Measurements from ENCODE around the gene EFCAB8.

DNA sequence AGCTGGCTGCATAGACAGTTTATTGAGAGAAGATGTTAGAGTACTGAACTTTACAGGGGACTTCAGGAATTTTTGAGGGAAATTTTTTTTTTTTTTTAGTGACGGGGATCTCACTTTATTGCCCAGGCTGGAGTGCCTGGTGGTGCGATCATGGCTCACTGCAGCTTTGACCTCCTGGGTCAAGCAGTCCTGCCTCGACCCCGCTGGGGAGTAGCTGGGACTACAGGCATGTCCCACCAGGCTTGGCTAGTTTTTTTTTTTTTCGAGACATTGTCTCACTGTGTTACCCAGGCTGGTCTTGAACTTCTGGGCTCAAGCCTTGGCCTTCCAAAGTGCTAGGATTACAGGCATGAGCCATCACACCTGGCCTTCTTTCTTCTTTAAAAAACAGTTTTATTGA, 10.8 kb upstream of the EFCAB8 start:
- TF ChIP-seq, protein P1, sequence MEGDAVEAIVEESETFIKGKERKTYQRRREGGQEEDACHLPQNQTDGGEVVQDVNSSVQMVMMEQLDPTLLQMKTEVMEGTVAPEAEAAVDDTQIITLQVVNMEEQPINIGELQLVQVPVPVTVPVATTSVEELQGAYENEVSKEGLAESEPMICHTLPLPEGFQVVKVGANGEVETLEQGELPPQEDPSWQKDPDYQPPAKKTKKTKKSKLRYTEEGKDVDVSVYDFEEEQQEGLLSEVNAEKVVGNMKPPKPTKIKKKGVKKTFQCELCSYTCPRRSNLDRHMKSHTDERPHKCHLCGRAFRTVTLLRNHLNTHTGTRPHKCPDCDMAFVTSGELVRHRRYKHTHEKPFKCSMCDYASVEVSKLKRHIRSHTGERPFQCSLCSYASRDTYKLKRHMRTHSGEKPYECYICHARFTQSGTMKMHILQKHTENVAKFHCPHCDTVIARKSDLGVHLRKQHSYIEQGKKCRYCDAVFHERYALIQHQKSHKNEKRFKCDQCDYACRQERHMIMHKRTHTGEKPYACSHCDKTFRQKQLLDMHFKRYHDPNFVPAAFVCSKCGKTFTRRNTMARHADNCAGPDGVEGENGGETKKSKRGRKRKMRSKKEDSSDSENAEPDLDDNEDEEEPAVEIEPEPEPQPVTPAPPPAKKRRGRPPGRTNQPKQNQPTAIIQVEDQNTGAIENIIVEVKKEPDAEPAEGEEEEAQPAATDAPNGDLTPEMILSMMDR (IDR thresholded peaks at IDR 0.05; ENCODE audit: low read length): no peak
- TF ChIP-seq EZH2 (IDR thresholded peaks at IDR 0.05; ENCODE audit: borderline replicate concordance, low read length): no peak
